GM12878 (cell line): ENCODE results near the gene KLF3. TPM values are rescaled to one million over a fixed set of nuclear protein-coding genes. Genes with fewer than 3 reads are reported as not detected.

Source experiments
- ATAC-seq: fragments of 200-7000 bp; cut with Tn5 transposase; 3 replicates; pipeline ENCODE4 v1.9.1; 2020; ENCODE audit warnings: mild to moderate bottlenecking, moderate library complexity
- BruUV-seq: library from RNA; stranded (reverse); fragments of 400-500 nt; replicated peaks from 2 replicates; lab custom pipeline; 2021; lab: Mats Ljungman, UMichigan
- CTCF ChIA-PET: fragments of 300-600 bp; sonication (Branson Sonifier 250); formaldehyde crosslinking; extraction: SDS; loops from one replicate; lab custom pipeline; 2021; ENCODE audit warnings: inconsistent platforms; lab: Yijun Ruan, JAX
- POLR2A ChIA-PET: fragments of 350-600 bp; formaldehyde crosslinking; extraction: SDS; loops from one replicate; lab custom pipeline; 2021; ENCODE audit warnings: inconsistent platforms; lab: Charles Lee
- RAD21 ChIA-PET: fragments of 300-600 bp; sonication (Branson Sonifier 250); formaldehyde crosslinking; loops from one replicate; lab custom pipeline; 2023; ENCODE audit warnings: antibody characterized with exemption; ENCODE audit not compliant: unreplicated experiment; lab: Charles Lee
- SMC1A ChIA-PET: fragments of 300-600 bp; sonication (Branson Sonifier 250); formaldehyde crosslinking; loops from one replicate; lab custom pipeline; 2023; ENCODE audit not compliant: unreplicated experiment, uncharacterized antibody; lab: Charles Lee
- DNase-seq: peaks from one replicate; pipeline ENCODE4 v3.0.0-alpha.2; 2011; ENCODE audit warnings: low read depth, low spot score
- FAIRE-seq: peaks from 3 replicates; lab custom pipeline; 2011; peaks lifted over from hg19 to GRCh38; lab: Jason Lieb, UNC
- H2AFZ ChIP-seq: 2 replicates; pipeline ENCODE4 v1.6.0; 2011; ENCODE audit warnings: low read depth, low read length, control low read depth; ENCODE audit not compliant: control insufficient read depth
- H3K27ac ChIP-seq: 2 replicates; pipeline ENCODE4 v1.5.1; 2011; ENCODE audit warnings: control low read depth; ENCODE audit not compliant: control insufficient read depth, insufficient read depth
- H3K27me3 ChIP-seq, 2 experiments: replicated peaks in 1 of 2; 2 replicates each; pipeline versions ENCODE4 v1.6.0 to v1.6.1; 2011; ENCODE audit warnings: low read length in 1 of 2; ENCODE audit not compliant: control insufficient read depth in 2 of 2, insufficient read depth in 2 of 2
- H3K36me3 ChIP-seq, 2 experiments: 2 replicates each; pipeline ENCODE4 v1.5.1; 2011; ENCODE audit warnings: low read length in 1 of 2; ENCODE audit not compliant: control insufficient read depth in 2 of 2, insufficient read depth in 2 of 2
- H3K4me1 ChIP-seq: 2 replicates; pipeline ENCODE4 v1.6.1; 2011; ENCODE audit warnings: mild to moderate bottlenecking, low read length, moderate library complexity, mixed read lengths; ENCODE audit not compliant: control insufficient read depth, insufficient read depth
- H3K4me2 ChIP-seq: 2 replicates; pipeline ENCODE4 v1.6.0; 2011; ENCODE audit warnings: control low read depth; ENCODE audit not compliant: control insufficient read depth, insufficient read depth
- H3K4me3 ChIP-seq: fragments of 200-600 bp; sonication (generic); 2 replicates; pipeline ENCODE4 v1.5.1; 2016
- H3K79me2 ChIP-seq: 2 replicates; pipeline ENCODE4 v1.6.0; 2011; ENCODE audit warnings: low read length; ENCODE audit not compliant: control insufficient read depth, insufficient read depth
- H3K9ac ChIP-seq: 2 replicates; pipeline ENCODE4 v1.8.0; 2011; ENCODE audit warnings: low read length, control low read depth, mixed read lengths; ENCODE audit not compliant: control insufficient read depth, insufficient read depth
- H3K9me3 ChIP-seq: replicated peaks from 3 replicates; pipeline ENCODE4 v1.5.1; 2011; ENCODE audit warnings: mild to moderate bottlenecking, low read length; ENCODE audit not compliant: control insufficient read depth, insufficient read depth
- H4K20me1 ChIP-seq: 2 replicates; pipeline ENCODE4 v1.6.0; 2011; ENCODE audit not compliant: control insufficient read depth, insufficient read depth
- CHD2 ChIP-seq: IDR thresholded peaks from 2 replicates; pipeline ENCODE4 v1.6.1; 2011; ENCODE audit warnings: low read depth, low read length, improper control_type of control experiment, borderline replicate concordance
- SRF ChIP-seq, 2 experiments: IDR thresholded peaks; 2 replicates each; pipeline ENCODE4 v1.6.1; 2011; ENCODE audit warnings: low read depth in 2 of 2, low read length in 2 of 2, mild to moderate bottlenecking in 1 of 2, moderate library complexity in 1 of 2
- TCF7 ChIP-seq: IDR thresholded peaks from 2 replicates; pipeline ENCODE4 v1.6.1; 2014; ENCODE audit warnings: antibody characterized with exemption, borderline replicate concordance
- ZNF274 ChIP-seq: IDR thresholded peaks from one replicate; pipeline ENCODE4 v1.8.0; 2011; ENCODE audit not compliant: insufficient read length, insufficient read depth
- WGBS: methylation state at CpG from one replicate; pipeline ENCODE4 v1.1.6; 2016; ENCODE audit warnings: low lambda C conversion rate; ENCODE audit not compliant: insufficient replicate concordance, insufficient coverage; ENCODE audit errors: missing lambda C conversion rate; 5-methylcytosine and 5-hydroxymethylcytosine counted together
- in situ Hi-C: fragments of 300-500 bp; cut with MboI; formaldehyde crosslinking; loops from 9 replicates; pipeline ENCODE4 v1.14.3; 2018; ENCODE audit warnings: mixed read lengths
- intact Hi-C: fragments of 100-400 bp; cut with micrococcal nuclease; formaldehyde crosslinking; loops from one replicate; pipeline ENCODE4 v1.14.2; 2022; ENCODE audit not compliant: unreplicated experiment
- polyA plus RNA-seq, 11 experiments: library from polyadenylated mRNA; depleted of rRNA in 4 of 11; unstranded in 6 of 11; stranded (reverse) in 5 of 11; fragments of >200 nt; fragmentation: Nextera tagmentation in 4 of 11; fragmentation: Illumina TruSeq in 1 of 11; extraction: Ambion mirVana in 4 of 11; extraction: Trizol in 1 of 11; gene quantifications; 1 replicate in 1 of 11; 2 replicates in 10 of 11; pipeline versions ENCODE4 v1.2.1 to v1.2.3, GENCODE V29; 2011 to 2016; ENCODE audit warnings: inconsistent platforms in 2 of 11, missing spikeins in 2 of 11, low read depth in 1 of 11
- total RNA-seq, 4 experiments: library from RNA; depleted of rRNA in 3 of 4; stranded (reverse); fragments of >200 nt in 3 of 4; fragmentation: Illumina TruSeq in 1 of 4; extraction: Trizol in 1 of 4; gene quantifications; 2 replicates each; pipeline versions ENCODE4 v1.2.1 to v1.2.3, GENCODE V29; 2013 to 2021

Gene KLF3
- total and polyA plus RNA-seq, 10 of the 15 experiments (the other 5 are each of a cell fraction or from before 2014, with no cell fraction given): 1.4 to 5.8 (median 2.1) TPM

DNA sequence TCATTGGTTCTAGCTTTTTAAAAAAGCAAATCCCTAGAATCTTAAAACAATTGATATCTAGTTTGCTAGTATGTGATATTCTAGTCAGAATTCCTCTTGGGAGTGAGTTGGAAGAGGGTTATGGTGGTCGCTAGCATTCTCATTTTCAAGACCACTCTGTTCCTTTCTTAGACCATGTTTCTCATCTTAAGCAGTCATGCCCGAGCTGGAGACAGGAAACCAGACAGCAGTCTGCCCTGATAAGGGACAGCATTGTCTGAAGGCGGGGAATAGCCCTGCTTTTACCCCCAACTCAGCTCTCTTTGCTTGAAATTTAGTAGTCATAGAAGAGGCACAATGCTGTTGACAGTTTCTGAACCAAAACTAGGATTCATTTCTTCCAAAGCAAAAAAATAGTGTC lies 5.2 kb downstream of the KLF3 start:
- peak overlapping the region; percentile 22; the same call in 1 of the 2 replicates for H3K9ac ChIP-seq
- ATAC-seq (no peak), DNase-seq (no peak), FAIRE-seq (no peak)
- peaks cover 47% of the 10 kb centered on the region for H3K4me1 ChIP-seq
- H3K27ac ChIP-seq: 0 out of 2 replicates have a peak overlapping the region, but pooled peaks have one; percentile 34
- no peaks in the 10 kb centered on the region for H4K20me1 ChIP-seq
- ChIA-PET CTCF (interaction anchor here (0.6 to 5.5 kb wide), 5 partner anchors 13 to 599 kb away, joined by 3 to 67 read pairs (median 11); no protein-coding TSS in a partner anchor), SMC1A (interaction anchor here (1.0 to 8.4 kb wide), 9 partner anchors 61 to 609 kb away, joined by 3 to 82 read pairs (median 5); no protein-coding TSS in a partner anchor), RAD21 (interaction anchor here (7.0 to 7.2 kb wide), 2 partner anchors 350 to 489 kb away, joined by 48 to 66 read pairs; no protein-coding TSS in a partner anchor), POLR2A (interaction anchor here (0.9 kb wide), 1 partner anchor 349 kb away, joined by 4 read pairs; no protein-coding TSS in a partner anchor)
- H3K27me3 ChIP-seq: peaks cover 0 to 4% of the 10 kb centered on the region in 2 experiments; a peak in 1 of 4 replicates
- TF ChIP-seq CHD2 (no peak), TCF7 (no peak), ZNF274 (no peak), SRF (IDR thresholded peaks at IDR 0.05; ENCODE audit: low read depth in 2 of 2, low read length in 2 of 2) (peak; percentile 82 to 89)
- in situ Hi-C loops: no loop called here
- H3K4me2 ChIP-seq: peak overlapping the region; percentile 21; the same call in 1 of the 2 replicates
- H3K79me2 ChIP-seq: peaks cover 83% of the 10 kb centered on the region
- intact Hi-C loops: loop anchor here (5.0 kb wide), 1 partner anchor 147 kb away; no protein-coding TSS in a partner anchor
- no peaks in the 10 kb centered on the region for H3K36me3 ChIP-seq
- H2AFZ ChIP-seq: no peak overlapping the region
- WGBS: 33% methylated on average over 3 of the region's 3 CpGs
- no peak overlapping the region for H3K4me3 ChIP-seq
- H3K9me3 ChIP-seq: no peaks in the 10 kb centered on the region
- BruUV-seq: no TSS peak
